Measurements from ENCODE around the gene MUS81. TPM values are rescaled to one million over a fixed set of nuclear protein-coding genes. Genes with fewer than 3 reads are reported as not detected.

The MUS81 gene
- total and polyA plus RNA-seq, 2 of the 13 experiments (the other 11 are each of a cell fraction or from before 2014, with no cell fraction given), result 25.6 to 30.2 TPM

DNA sequence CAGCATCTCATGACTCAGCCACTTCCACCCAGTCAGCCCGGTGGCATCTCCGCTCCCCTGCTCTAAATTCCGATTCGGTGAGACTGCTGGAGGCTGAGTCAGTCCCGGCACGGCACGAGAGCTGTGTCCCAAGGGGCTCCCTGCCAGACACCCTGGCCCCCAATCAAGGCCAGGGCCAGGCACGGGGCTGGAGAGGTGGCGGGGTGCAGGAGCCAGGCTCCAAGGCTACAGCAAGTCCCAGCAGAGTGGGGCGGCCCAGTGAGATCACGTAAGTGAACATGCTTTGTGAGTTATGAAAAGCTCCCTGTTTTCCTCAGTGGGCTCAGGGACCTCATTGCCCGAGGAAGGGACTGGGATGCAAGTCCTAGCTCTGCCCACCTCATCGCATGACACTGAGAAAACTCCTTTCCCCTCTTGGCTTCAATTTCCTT lies 55.6 kb downstream of the MUS81 start (continued):
- TF ChIP-seq NCOA2 (CRISPR knock-in tag; IDR thresholded peaks at IDR 0.05) (no peak), TEAD3 (CRISPR knock-in tag; optimal IDR thresholded peaks at IDR 0.05; ENCODE audit: borderline replicate concordance) (peak; percentile 76), ZNF891 (CRISPR knock-in tag; IDR thresholded peaks at IDR 0.05) (no peak), ZBTB10 (CRISPR knock-in tag; IDR thresholded peaks at IDR 0.05; ENCODE audit: borderline replicate concordance) (no peak; the same call in 1 of the 2 replicates), MXI1 (IDR thresholded peaks at IDR 0.05; ENCODE audit: borderline replicate concordance, low read depth, low read length) (peak; percentile 23; the same call in 1 of the 3 replicates), FOSL2 (CRISPR knock-in tag; IDR thresholded peaks at IDR 0.05) (peak; percentile 96), ZSCAN9 (CRISPR knock-in tag; IDR thresholded peaks at IDR 0.05; ENCODE audit: borderline replicate concordance) (no peak), ETV5 (CRISPR knock-in tag; IDR thresholded peaks at IDR 0.05; ENCODE audit: borderline replicate concordance) (peak; percentile 35; the same call in 1 of the 2 replicates), HNRNPUL1 (IDR thresholded peaks at IDR 0.05; ENCODE audit: low read depth, low read length) (no peak), JUN (CRISPR knock-in tag; IDR thresholded peaks at IDR 0.05) (0 out of 2 replicates have a peak, but pooled peaks have one; percentile 50), SKI (IDR thresholded peaks at IDR 0.05; ENCODE audit: partially characterized antibody) (peak; percentile 42), PRDM10 (CRISPR knock-in tag; IDR thresholded peaks at IDR 0.05; ENCODE audit: low read depth) (peak; percentile 75), ZNF292 (CRISPR knock-in tag; IDR thresholded peaks at IDR 0.05; ENCODE audit: borderline replicate concordance, low read depth) (peak; percentile 23; the same call in 1 of the 2 replicates), GATAD2A (CRISPR knock-in tag; IDR thresholded peaks at IDR 0.05) (0 out of 2 replicates have a peak, but pooled peaks have one; percentile 17), ZNF776 (CRISPR knock-in tag; IDR thresholded peaks at IDR 0.05) (no peak), MYNN (CRISPR knock-in tag; IDR thresholded peaks at IDR 0.05; ENCODE audit: low read depth) (no peak), AKAP8 (CRISPR knock-in tag; IDR thresholded peaks at IDR 0.05) (peak; percentile 60), EED (CRISPR knock-in tag; IDR thresholded peaks at IDR 0.05) (no peak), ARHGAP35 (CRISPR knock-in tag; IDR thresholded peaks at IDR 0.05; ENCODE audit: borderline replicate concordance) (no peak), NFE2L2 (IDR thresholded peaks at IDR 0.05; ENCODE audit: low read length) (peak; percentile 59), ZSCAN25 (CRISPR knock-in tag; IDR thresholded peaks at IDR 0.05) (no peak), ZNF367 (CRISPR knock-in tag; IDR thresholded peaks at IDR 0.05; ENCODE audit: borderline replicate concordance) (no peak), NCOA1 (CRISPR knock-in tag; IDR thresholded peaks at IDR 0.05) (no peak), MXD1 (CRISPR knock-in tag; IDR thresholded peaks at IDR 0.05) (0 out of 2 replicates have a peak, but pooled peaks have one; percentile 4), ZBTB38 (CRISPR knock-in tag; IDR thresholded peaks at IDR 0.05) (0 out of 2 replicates have a peak, but pooled peaks have one; percentile 20)
- TF ChIP-seq, protein P1, sequence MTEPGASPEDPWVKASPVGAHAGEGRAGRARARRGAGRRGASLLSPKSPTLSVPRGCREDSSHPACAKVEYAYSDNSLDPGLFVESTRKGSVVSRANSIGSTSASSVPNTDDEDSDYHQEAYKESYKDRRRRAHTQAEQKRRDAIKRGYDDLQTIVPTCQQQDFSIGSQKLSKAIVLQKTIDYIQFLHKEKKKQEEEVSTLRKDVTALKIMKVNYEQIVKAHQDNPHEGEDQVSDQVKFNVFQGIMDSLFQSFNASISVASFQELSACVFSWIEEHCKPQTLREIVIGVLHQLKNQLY (CRISPR knock-in tag; IDR thresholded peaks at IDR 0.05), result no peak

All from HepG2 (cell line).